Esophagus (tissue), 2 donors: Measurements from ENCODE around the gene PRR33. TPM values are rescaled to one million over a fixed set of nuclear protein-coding genes. Genes with fewer than 3 reads are reported as not detected.

Source experiments
- H3K27ac ChIP-seq, 2 donors: one replicate each; pipeline ENCODE4 v1.5.1; 2013; ENCODE audit warnings: low read depth in 2 of 2, mild to moderate bottlenecking in 2 of 2, inconsistent platforms in 1 of 2, low read length in 1 of 2, moderate library complexity in 1 of 2
- H3K27me3 ChIP-seq, 2 donors: one replicate each; pipeline ENCODE4 v1.6.1; 2013; ENCODE audit warnings: low read length in 2 of 2, control low read depth in 1 of 2, mild to moderate bottlenecking in 1 of 2; ENCODE audit not compliant: insufficient read depth in 2 of 2, control insufficient read depth in 1 of 2
- H3K36me3 ChIP-seq, 2 donors: one replicate each; pipeline ENCODE4 v1.6.1; 2013; ENCODE audit warnings: low read length in 1 of 2; ENCODE audit not compliant: control insufficient read depth in 2 of 2, insufficient read depth in 2 of 2
- H3K4me1 ChIP-seq, 2 donors: one replicate each; pipeline ENCODE4 v1.6.1; 2013; ENCODE audit warnings: low read length in 1 of 2; ENCODE audit not compliant: control insufficient read depth in 2 of 2, insufficient read depth in 2 of 2
- H3K4me3 ChIP-seq, 2 donors: one replicate each; pipeline ENCODE4 v1.5.1; 2013; ENCODE audit warnings: low read length in 2 of 2, mild to moderate bottlenecking in 2 of 2, low read depth in 1 of 2, moderate library complexity in 1 of 2
- H3K9me3 ChIP-seq, 2 donors: one replicate each; pipeline ENCODE4 v1.6.1; 2013; ENCODE audit warnings: mild to moderate bottlenecking in 2 of 2, low read depth in 1 of 2, low read length in 1 of 2, moderate library complexity in 1 of 2; ENCODE audit not compliant: control insufficient read depth in 2 of 2, insufficient read depth in 1 of 2
- WGBS, 2 donors: extraction: QIAGEN DNeasy Blood & Tissue Kit; methylation state at CpG; one replicate each; pipeline ENCODE4 v1.1.7; 2013; 5-methylcytosine and 5-hydroxymethylcytosine counted together
- polyA plus RNA-seq, 2 donors: library from polyadenylated mRNA; stranded (reverse); fragments of 200-250 nt; gene quantifications; one replicate each; pipeline ENCODE4 v1.2.3, GENCODE V29; 2013
- donor health status: healthy with polysubstance abuse.
- donor health status: Bipolar disorder and iron deficiency.

PRR33 gene
- polyA plus RNA-seq, 2 donors: 0.02 to 0.43 TPM

- Histone ChIP-seq H3K4me1 (peaks cover 0 to 5% of the 10 kb centered on the region in 2 donors), H3K9me3 (no peaks in the 10 kb centered on the region), H3K36me3 (no peaks in the 10 kb centered on the region), H3K27ac (no peak overlapping the region), H3K27me3 (no peaks in the 10 kb centered on the region), H3K4me3 (no peak overlapping the region)
- WGBS, 2 donors: 88 to 92% methylated on average over 19 of the region's 19 CpGs
These were observed 42.9 kb downstream of the PRR33 start for GRCh38 chr11:1848640-1849430.

- WGBS, 2 donors: 85 to 86% methylated on average over 18 of the region's 18 CpGs
- no peaks in the 10 kb centered on the region for H3K9me3 ChIP-seq
- no peak overlapping the region for H3K4me3 ChIP-seq
- H3K27me3 ChIP-seq: no peaks in the 10 kb centered on the region
- H3K36me3 ChIP-seq: no peaks in the 10 kb centered on the region
- H3K4me1 ChIP-seq: peaks cover 0 to 1% of the 10 kb centered on the region in 2 donors
- no peak overlapping the region for H3K27ac ChIP-seq
These were observed 43.6 kb downstream of the PRR33 start for GRCh38 chr11:1847926-1848639.

- no peaks in the 10 kb centered on the region for H3K27me3 ChIP-seq
- no peak overlapping the region for H3K4me3 ChIP-seq
- 92 to 93% methylated on average over 34 of the region's 34 CpGs for WGBS, 2 donors
- peaks cover 0 to 10% of the 10 kb centered on the region in 2 donors for H3K4me1 ChIP-seq
- no peak overlapping the region for H3K27ac ChIP-seq
- H3K9me3 ChIP-seq: no peaks in the 10 kb centered on the region
- H3K36me3 ChIP-seq: no peaks in the 10 kb centered on the region
These were observed 44.5 kb downstream of the PRR33 start for GRCh38 chr11:1847006-1847735.

GRCh38 chr11:1846453-1846932 lies 45.2 kb downstream of the PRR33 start:
- Histone ChIP-seq H3K4me1 (peaks cover 0 to 11% of the 10 kb centered on the region in 2 donors), H3K36me3 (no peaks in the 10 kb centered on the region), H3K27me3 (no peaks in the 10 kb centered on the region), H3K27ac (no peak overlapping the region), H3K9me3 (no peaks in the 10 kb centered on the region), H3K4me3 (no peak overlapping the region)
- 86 to 87% methylated on average over 9 of the region's 9 CpGs for WGBS, 2 donors

- H3K36me3 ChIP-seq: peaks cover 0 to 4% of the 10 kb centered on the region in 2 donors
- H3K27me3 ChIP-seq: no peaks in the 10 kb centered on the region
- no peaks in the 10 kb centered on the region for H3K9me3 ChIP-seq
- H3K4me1 ChIP-seq: peaks cover 0 to 11% of the 10 kb centered on the region in 2 donors
- WGBS, 2 donors: 78 to 80% methylated on average over 21 of the region's 21 CpGs
- H3K27ac ChIP-seq: no peak overlapping the region
- H3K4me3 ChIP-seq: no peak overlapping the region
These were observed 45.9 kb downstream of the PRR33 start for GRCh38 chr11:1845561-1846452.

- Histone ChIP-seq H3K4me3 (no peak overlapping the region), H3K36me3 (peaks cover 0 to 4% of the 10 kb centered on the region in 2 donors), H3K4me1 (peaks cover 0 to 11% of the 10 kb centered on the region in 2 donors), H3K27ac (peak overlapping the region in 1 of 2 donors; percentile 23), H3K9me3 (no peaks in the 10 kb centered on the region), H3K27me3 (no peaks in the 10 kb centered on the region)
- 80 to 81% methylated on average over 1 of the region's 1 CpG for WGBS, 2 donors
These were observed 46.6 kb downstream of the PRR33 start for GRCh38 chr11:1845095-1845429.

- Histone ChIP-seq H3K36me3 (peaks cover 0 to 7% of the 10 kb centered on the region in 2 donors), H3K27ac (peak overlapping the region in 1 of 2 donors; percentile 20), H3K4me3 (no peak overlapping the region), H3K4me1 (peaks cover 0 to 11% of the 10 kb centered on the region in 2 donors), H3K9me3 (no peaks in the 10 kb centered on the region), H3K27me3 (no peaks in the 10 kb centered on the region)
- WGBS, 2 donors: 36 to 61% methylated on average over 23 of the region's 23 CpGs
These were observed 47.2 kb downstream of the PRR33 start for GRCh38 chr11:1844221-1845094.

GRCh38 chr11:1843796-1844195 lies 47.9 kb downstream of the PRR33 start:
- H3K27ac ChIP-seq: peak overlapping the region in 1 of 2 donors; percentile 20

More at GRCh38 chr11:1843796-1844195, 47.9 kb downstream of the PRR33 start:
- Histone ChIP-seq H3K9me3 (no peaks in the 10 kb centered on the region), H3K4me1 (peaks cover 0 to 11% of the 10 kb centered on the region in 2 donors), H3K4me3 (no peak overlapping the region), H3K36me3 (peaks cover 0 to 7% of the 10 kb centered on the region in 2 donors), H3K27me3 (no peaks in the 10 kb centered on the region)
- 85% methylated on average over 8 of the region's 8 CpGs for WGBS, 2 donors
